HepG2 (cell line): ENCODE results near the gene LYSMD1. TPM values are rescaled to one million over a fixed set of nuclear protein-coding genes. Genes with fewer than 3 reads are reported as not detected.
A peak's percentile ranks its signal among the peaks of the same experiment; 100 is the strongest.

Experiments
- FOXK1 ChIP-seq: sonication (generic); formaldehyde crosslinking; IDR thresholded peaks from 2 replicates; pipeline ENCODE4 v1.4.0; 2020; ENCODE audit warnings: low read depth, missing genetic modification reagents, borderline replicate concordance
- GFI1 ChIP-seq: sonication (generic); formaldehyde crosslinking; IDR thresholded peaks from 2 replicates; pipeline ENCODE4 v1.5.0; 2020; ENCODE audit warnings: missing genetic modification reagents, mild to moderate bottlenecking, borderline replicate concordance
- HNF1B ChIP-seq: sonication (generic); formaldehyde crosslinking; IDR thresholded peaks from 2 replicates; pipeline ENCODE4 v1.5.1; 2020; ENCODE audit warnings: mild to moderate bottlenecking, moderate library complexity, missing genetic modification reagents
- ISL2 ChIP-seq: sonication (generic); formaldehyde crosslinking; IDR thresholded peaks from 2 replicates; pipeline ENCODE4 v1.5.0; 2020; ENCODE audit warnings: missing genetic modification reagents
- JDP2 ChIP-seq: sonication (generic); formaldehyde crosslinking; IDR thresholded peaks from 2 replicates; pipeline ENCODE4 v1.8.1; 2022; ENCODE audit warnings: missing genetic modification reagents, borderline replicate concordance
- MIER2 ChIP-seq: IDR thresholded peaks from 2 replicates; pipeline ENCODE4 v1.6.1; 2016; ENCODE audit warnings: missing biosample characterization, missing genetic modification reagents
- MLXIP ChIP-seq: sonication (generic); formaldehyde crosslinking; IDR thresholded peaks from 2 replicates; pipeline ENCODE4 v1.9.0; 2021; ENCODE audit warnings: missing genetic modification reagents, borderline replicate concordance
- NKX3-1 ChIP-seq: sonication (generic); formaldehyde crosslinking; IDR thresholded peaks from 2 replicates; pipeline ENCODE4 v1.5.0; 2020; ENCODE audit warnings: missing genetic modification reagents
- REL ChIP-seq: sonication (generic); formaldehyde crosslinking; conservative IDR thresholded peaks from 2 replicates; pipeline ENCODE4 v1.8.0; 2022; ENCODE audit warnings: mild to moderate bottlenecking, missing genetic modification reagents, moderate library complexity
- RXRB ChIP-seq: IDR thresholded peaks from 2 replicates; pipeline ENCODE4 v1.6.1; 2016; ENCODE audit warnings: borderline replicate concordance, missing genetic modification reagents, missing compliant biosample characterization
- TEAD3 ChIP-seq: optimal IDR thresholded peaks from 2 replicates; pipeline ENCODE3; 2016; ENCODE audit warnings: borderline replicate concordance
- YEATS2 ChIP-seq: sonication (generic); formaldehyde crosslinking; IDR thresholded peaks from 2 replicates; pipeline ENCODE4 v1.4.0; 2020; ENCODE audit warnings: missing genetic modification reagents, borderline replicate concordance
- ZKSCAN8 ChIP-seq: IDR thresholded peaks from 2 replicates; pipeline ENCODE4 v1.6.1; 2016; ENCODE audit warnings: borderline replicate concordance, missing genetic modification reagents, missing compliant biosample characterization
- ZNF143 ChIP-seq: sonication (generic); formaldehyde crosslinking; IDR thresholded peaks from 2 replicates; pipeline ENCODE4 v1.4.0; 2020; ENCODE audit warnings: missing genetic modification reagents
- ZNF331 ChIP-seq: sonication (generic); formaldehyde crosslinking; IDR thresholded peaks from 2 replicates; pipeline ENCODE4 v1.4.0; 2020; ENCODE audit warnings: missing genetic modification reagents
- ZNF367 ChIP-seq: sonication (generic); formaldehyde crosslinking; IDR thresholded peaks from 2 replicates; pipeline ENCODE4 v1.4.0; 2020; ENCODE audit warnings: missing genetic modification reagents, borderline replicate concordance
- ZNF552 ChIP-seq: sonication (generic); formaldehyde crosslinking; IDR thresholded peaks from 2 replicates; pipeline ENCODE4 v1.9.0; 2022; ENCODE audit warnings: missing genetic modification reagents, mild to moderate bottlenecking, borderline replicate concordance
- ZSCAN12 ChIP-seq: sonication (generic); formaldehyde crosslinking; IDR thresholded peaks from 2 replicates; pipeline ENCODE4 v1.9.0; 2021; ENCODE audit warnings: mild to moderate bottlenecking, missing genetic modification reagents
- polyA plus RNA-seq, 8 experiments: library from polyadenylated mRNA; depleted of rRNA in 3 of 8; stranded (reverse) in 7 of 8; unstranded in 1 of 8; fragments of >200 nt; fragmentation: Illumina TruSeq in 4 of 8; extraction: Trizol in 4 of 8; gene quantifications; 2 replicates each; pipeline versions ENCODE4 v1.2.1 to v1.2.3, GENCODE V29; 2011 to 2016; ENCODE audit warnings: low read depth in 4 of 8, missing spikeins in 1 of 8, mixed read lengths in 1 of 8; ENCODE audit not compliant: insufficient read depth in 1 of 8
- total RNA-seq, 5 experiments: library from RNA; depleted of rRNA; stranded (reverse); fragments of >200 nt; fragmentation: Illumina TruSeq; extraction: Trizol; gene quantifications; 2 replicates each; pipeline ENCODE4 v1.2.3, GENCODE V29; 2016; ENCODE audit warnings: low read depth in 1 of 5
- TF ChIP-seq, protein P1 (sequence below): IDR thresholded peaks from 2 replicates; pipeline ENCODE4 v1.6.1; 2016; ENCODE audit warnings: low read depth, borderline replicate concordance
- TF ChIP-seq, protein P2 (sequence below): sonication (generic); formaldehyde crosslinking; IDR thresholded peaks from 2 replicates; pipeline ENCODE4 v1.4.0; 2020; ENCODE audit warnings: missing genetic modification reagents, borderline replicate concordance
- TF ChIP-seq, protein P3 (sequence below): sonication (generic); formaldehyde crosslinking; conservative IDR thresholded peaks from 2 replicates; pipeline ENCODE4 v1.4.0; 2020; ENCODE audit warnings: missing genetic modification reagents

Gene LYSMD1
- total and polyA plus RNA-seq, 2 of the 13 experiments (the other 11 are each of a cell fraction or from before 2014, with no cell fraction given) = 3.8 to 4.8 TPM

DNA sequence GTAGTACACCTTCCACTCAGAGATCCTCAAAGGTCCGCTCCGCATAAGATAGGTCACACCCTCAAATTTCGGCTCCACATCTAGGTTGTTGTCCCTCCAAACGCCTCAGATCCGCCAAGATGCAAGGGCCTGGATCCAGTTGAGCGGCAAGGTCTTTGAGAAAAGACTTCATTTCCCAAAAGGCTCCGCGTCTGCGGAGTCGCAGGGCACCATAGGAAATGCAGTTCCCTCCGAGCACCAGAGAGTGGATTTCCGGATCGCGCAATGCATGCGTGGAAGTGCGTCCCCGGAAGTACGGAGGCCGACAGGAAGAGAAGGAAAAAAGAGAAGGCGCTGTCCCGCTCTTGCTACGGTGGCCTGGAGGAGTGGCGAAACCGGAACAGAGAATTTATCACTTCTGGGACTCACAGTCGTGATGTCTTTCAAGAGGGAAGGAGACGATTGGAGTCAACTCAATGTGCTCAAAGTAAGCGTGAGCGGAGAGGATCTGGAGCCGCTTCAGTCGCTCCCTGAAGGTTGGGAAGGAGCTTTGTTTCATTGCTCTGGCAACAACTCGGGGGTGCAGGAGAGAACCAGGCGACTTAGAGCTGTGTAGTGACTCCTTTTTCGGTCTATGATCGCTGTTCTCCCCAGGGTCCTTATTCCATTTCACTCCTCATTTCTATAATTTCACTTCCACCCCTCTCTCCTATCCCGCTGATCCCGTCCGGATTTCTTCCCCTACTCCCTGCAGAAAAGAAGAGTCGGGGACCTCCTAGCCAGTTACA is at the start of gene LYSMD1, which contains the start of gene SCNM1 (continued):
- TF ChIP-seq TEAD3 (CRISPR knock-in tag) (peak; percentile 84), NKX3-1 (CRISPR knock-in tag) (peak; percentile 38; the same call in 1 of the 2 replicates), JDP2 (CRISPR knock-in tag) (no peak), FOXK1 (peak; percentile 99), ZKSCAN8 (CRISPR knock-in tag) (peak; percentile 67), GFI1 (peak; percentile 60; the same call in 1 of the 2 replicates), MLXIP (CRISPR knock-in tag) (no peak), ZNF143 (CRISPR knock-in tag) (peak; percentile 100), ZNF367 (CRISPR knock-in tag) (0 out of 2 replicates have a peak, but pooled peaks have one; percentile 73), HNF1B (CRISPR knock-in tag) (peak; percentile 79), ZNF552 (CRISPR knock-in tag) (no peak; the same call in 1 of the 2 replicates), YEATS2 (CRISPR knock-in tag) (peak; percentile 99), ZNF331 (0 out of 2 replicates have a peak, but pooled peaks have one; percentile 30), ZSCAN12 (CRISPR knock-in tag) (0 out of 2 replicates have a peak, but pooled peaks have one; percentile 57), MIER2 (CRISPR knock-in tag) (peak; percentile 78), ISL2 (CRISPR knock-in tag) (peak; percentile 81), RXRB (peak; percentile 57; the same call in 1 of the 2 replicates), REL (CRISPR knock-in tag) (no peak)
- TF ChIP-seq, protein P1, sequence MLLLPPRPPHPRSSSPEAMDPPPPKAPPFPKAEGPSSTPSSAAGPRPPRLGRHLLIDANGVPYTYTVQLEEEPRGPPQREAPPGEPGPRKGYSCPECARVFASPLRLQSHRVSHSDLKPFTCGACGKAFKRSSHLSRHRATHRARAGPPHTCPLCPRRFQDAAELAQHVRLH (CRISPR knock-in tag) = peak; percentile 80; the same call in 1 of the 2 replicates
- TF ChIP-seq, protein P2, sequence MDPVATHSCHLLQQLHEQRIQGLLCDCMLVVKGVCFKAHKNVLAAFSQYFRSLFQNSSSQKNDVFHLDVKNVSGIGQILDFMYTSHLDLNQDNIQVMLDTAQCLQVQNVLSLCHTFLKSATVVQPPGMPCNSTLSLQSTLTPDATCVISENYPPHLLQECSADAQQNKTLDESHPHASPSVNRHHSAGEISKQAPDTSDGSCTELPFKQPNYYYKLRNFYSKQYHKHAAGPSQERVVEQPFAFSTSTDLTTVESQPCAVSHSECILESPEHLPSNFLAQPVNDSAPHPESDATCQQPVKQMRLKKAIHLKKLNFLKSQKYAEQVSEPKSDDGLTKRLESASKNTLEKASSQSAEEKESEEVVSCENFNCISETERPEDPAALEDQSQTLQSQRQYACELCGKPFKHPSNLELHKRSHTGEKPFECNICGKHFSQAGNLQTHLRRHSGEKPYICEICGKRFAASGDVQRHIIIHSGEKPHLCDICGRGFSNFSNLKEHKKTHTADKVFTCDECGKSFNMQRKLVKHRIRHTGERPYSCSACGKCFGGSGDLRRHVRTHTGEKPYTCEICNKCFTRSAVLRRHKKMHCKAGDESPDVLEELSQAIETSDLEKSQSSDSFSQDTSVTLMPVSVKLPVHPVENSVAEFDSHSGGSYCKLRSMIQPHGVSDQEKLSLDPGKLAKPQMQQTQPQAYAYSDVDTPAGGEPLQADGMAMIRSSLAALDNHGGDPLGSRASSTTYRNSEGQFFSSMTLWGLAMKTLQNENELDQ = no peak
- TF ChIP-seq, protein P3, sequence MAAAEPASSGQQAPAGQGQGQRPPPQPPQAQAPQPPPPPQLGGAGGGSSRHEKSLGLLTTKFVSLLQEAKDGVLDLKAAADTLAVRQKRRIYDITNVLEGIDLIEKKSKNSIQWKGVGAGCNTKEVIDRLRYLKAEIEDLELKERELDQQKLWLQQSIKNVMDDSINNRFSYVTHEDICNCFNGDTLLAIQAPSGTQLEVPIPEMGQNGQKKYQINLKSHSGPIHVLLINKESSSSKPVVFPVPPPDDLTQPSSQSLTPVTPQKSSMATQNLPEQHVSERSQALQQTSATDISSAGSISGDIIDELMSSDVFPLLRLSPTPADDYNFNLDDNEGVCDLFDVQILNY (CRISPR knock-in tag) = no peak
